GM19468 (cell line): ENCODE results near the gene ASIC3.
"Not testable (repeated sequence)": the region's sequence is repeated elsewhere in the genome, so short reads cannot be mapped to it uniquely, and the experiment has no call there.

Experiments used
- ATAC-seq: cut with Tn5 transposase; IDR thresholded peaks from one replicate; pipeline ENCODE4 v1.9.1; 2021; ENCODE audit warnings: mild to moderate bottlenecking, moderate library complexity, moderate number of reproducible peaks; ENCODE audit not compliant: unreplicated experiment; ENCODE audit errors: extremely low read depth

The ASIC3 gene

DNA sequence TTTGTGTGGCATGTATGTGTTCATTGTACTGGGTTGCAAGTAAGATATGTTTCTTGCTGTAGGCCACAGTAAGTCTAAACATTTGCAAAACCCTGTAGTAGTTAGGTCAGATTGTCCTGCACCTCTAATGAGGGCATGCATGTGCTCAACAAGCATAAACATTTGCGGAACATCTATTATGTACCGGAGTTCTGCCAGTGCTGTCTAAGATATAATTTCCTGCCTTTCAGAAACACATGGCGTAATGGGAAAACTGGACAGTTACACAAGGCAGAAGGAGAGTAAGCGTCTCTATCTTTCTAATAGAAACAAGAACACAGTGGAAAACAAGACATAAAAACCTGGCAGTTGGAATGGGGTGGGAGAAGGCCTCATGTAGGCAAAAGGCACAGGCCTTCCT is 17.3 kb upstream of the ASIC3 start:
- ATAC-seq = no peak

DNA sequence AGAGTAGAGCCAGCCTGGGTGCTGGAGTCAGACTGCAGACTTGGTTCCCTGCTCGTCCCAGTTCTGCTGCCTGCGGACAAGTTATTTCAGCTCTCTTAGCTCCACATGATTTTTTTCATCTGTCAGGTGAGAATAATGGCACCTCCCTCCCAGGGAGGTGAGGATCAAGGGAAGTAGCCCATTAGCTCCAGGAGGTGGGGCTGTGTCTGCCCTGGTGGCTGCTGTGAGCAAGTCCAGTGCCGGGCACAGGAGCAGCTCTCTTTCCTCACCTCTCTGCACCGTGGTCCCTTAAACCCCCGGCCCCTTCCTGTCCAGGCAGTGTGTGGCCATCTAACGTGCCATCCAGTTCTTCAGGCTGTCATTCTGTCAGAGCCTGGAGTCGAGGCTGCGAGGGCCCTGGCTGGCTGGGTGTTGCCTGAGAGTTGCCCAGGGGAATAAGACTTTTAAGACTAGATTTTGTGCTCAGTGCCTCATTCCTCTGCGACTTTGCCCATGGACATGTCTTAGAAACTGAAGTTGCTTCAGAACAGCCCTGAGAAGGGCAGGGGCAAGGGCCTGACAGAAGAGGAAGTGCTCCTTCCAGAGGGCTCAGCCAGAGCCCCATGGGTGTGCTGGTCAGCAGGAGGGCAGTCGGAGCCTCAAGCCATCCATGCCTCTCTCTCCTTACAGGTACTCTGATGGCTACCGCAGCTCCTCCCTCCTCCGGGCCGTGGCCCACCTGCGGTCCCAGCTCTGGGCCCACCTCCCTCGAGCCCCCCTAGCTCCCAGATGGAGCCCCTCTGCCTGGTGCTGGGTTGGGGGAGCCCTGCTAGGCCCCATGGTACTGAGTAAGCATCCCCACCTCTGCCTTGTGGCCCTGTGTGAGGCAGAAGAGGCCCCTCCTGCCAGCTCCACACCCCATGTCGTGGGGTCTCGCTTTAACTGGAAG is 15.1 kb upstream of the ASIC3 start:
- no peak for ATAC-seq

DNA sequence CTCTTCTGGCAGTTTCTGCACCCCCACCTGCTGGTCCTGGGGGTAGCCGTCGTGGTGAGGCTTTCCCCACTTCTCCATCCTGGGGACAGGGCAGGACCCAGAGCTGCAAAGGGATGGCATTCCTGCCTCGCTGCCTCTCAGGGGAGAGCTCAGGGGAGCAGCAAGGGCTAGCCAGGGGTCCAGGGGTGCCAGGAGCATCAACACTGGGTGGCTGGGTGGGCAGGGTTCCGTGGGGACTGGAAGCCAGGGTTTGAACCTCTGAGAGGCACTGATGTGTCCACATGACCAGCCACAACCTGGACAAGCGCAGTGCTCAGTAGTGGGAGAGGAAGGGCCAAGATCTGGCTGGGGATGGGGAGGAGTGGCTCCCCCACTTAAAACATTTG is 14.5 kb upstream of the ASIC3 start:
- ATAC-seq = no peak

DNA sequence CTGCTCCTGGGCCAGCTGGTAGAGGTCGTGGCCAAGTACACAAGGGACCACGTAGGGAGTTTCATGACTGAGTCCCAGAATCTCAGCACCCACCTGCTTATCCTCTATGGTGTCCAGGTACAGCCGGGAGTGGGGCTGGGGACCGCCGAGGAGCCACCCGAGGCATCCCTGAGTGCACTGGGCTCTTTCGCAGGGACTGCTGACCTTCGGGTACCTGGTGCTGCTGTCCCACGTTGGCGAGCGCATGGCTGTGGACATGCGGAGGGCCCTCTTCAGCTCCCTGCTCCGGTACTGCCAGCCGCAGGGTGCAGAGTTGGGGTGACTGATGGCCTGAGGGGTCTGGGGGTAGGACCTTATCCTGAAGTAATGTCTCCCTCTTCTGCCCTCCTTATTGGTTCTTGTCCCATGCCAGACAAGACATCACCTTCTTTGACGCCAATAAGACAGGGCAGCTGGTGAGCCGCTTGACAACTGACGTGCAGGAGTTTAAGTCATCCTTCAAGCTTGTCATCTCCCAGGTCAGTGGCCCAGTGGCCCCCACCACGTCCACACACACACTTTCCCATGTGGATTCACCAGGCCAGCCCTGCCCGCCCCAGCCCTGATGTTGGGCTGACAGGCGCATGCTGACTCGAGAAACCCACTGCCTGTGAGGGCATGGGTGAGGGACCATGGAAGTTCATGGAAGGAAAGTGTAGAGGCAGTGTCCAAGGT is 13.9 kb upstream of the ASIC3 start:
- no peak for ATAC-seq

DNA sequence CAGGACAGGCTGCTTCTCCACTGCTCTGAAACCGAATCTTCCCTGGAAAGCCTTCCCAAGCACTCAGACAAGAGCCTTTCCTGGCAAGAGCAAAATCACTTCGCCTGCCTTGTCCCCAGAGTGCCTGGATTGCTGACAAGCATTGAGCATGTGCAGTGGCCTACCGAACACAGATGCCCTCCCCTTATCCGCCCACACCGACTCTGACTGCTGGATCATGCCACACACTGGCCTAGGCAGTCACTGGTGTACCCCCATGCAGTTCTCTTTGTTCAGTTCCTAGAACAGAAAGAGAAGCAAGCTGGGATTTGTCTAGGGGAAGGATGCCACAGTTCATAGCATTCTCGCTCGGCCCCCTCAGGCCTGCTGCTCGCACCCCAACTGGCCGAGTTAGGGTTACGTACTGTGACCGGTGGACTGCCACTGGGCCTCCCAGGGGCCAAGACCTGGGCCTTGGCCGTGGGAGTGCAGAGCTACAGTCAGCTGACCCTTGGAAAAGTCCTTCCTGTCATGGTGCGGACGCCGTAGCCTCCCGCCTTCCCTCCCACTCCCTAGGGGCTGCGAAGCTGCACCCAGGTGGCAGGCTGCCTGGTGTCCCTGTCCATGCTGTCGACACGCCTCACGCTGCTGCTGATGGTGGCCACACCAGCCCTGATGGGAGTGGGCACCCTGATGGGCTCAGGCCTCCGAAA is 13.2 kb upstream of the ASIC3 start:
- ATAC-seq = no peak

DNA sequence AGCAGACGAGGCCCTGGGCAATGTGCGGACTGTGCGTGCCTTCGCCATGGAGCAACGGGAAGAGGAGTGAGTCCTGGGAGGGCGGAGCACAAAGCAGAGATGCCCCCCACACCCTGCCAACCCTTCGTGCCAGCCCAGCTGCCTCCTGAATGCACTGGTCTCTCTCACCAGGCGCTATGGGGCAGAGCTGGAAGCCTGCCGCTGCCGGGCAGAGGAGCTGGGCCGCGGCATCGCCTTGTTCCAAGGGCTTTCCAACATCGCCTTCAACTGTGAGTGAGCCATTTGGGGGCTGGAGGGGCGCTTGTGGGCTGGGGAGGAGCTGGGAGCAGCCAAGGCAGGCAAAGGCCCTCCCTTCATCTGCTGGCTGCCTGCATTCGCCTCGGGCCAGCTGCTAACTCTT is 12.4 kb upstream of the ASIC3 start:
- ATAC-seq = no peak

DNA sequence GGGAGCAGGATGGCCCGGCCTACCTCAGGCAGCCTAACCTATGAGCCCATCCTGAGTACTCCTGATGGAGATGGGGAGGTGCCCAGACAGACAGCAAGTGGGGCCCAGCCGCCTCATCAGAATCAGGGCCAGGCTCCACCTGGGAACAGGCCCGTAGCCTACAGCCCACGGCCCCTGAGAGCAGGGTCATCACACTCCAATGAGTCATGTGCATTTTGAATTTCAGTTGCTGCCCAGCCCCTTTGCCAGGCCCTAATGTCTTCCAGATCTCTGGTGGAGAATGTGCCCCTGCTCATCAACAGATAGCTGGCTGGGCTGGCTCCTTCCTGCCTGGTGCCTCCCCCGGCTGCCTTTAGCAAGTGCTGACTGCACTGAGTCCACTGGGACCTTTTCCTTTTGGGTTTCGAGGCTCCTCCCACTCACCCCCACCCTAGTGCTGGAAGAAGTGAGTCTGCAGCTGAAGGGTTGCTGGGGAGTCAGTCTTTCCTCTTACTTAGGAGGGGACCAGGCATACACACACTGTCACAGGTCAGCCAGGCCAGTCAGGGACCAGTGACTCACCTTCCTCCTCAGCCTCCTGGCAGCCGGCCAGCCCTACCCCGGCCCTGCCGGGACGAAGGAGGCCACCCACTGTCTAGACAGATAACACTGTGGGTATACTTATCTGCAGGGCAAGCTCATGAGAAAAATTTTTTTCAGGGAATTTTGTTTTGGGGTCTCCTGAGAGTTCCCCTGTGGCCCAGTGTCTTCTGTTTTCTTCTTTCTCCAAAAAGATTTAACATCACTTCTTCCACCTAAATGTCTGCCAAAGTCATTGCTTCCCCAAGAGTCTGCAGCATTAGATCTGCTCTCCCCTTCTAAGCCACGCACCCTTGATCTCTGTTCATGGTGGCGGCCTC is 9.1 kb upstream of the ASIC3 start:
- no peak for ATAC-seq

DNA sequence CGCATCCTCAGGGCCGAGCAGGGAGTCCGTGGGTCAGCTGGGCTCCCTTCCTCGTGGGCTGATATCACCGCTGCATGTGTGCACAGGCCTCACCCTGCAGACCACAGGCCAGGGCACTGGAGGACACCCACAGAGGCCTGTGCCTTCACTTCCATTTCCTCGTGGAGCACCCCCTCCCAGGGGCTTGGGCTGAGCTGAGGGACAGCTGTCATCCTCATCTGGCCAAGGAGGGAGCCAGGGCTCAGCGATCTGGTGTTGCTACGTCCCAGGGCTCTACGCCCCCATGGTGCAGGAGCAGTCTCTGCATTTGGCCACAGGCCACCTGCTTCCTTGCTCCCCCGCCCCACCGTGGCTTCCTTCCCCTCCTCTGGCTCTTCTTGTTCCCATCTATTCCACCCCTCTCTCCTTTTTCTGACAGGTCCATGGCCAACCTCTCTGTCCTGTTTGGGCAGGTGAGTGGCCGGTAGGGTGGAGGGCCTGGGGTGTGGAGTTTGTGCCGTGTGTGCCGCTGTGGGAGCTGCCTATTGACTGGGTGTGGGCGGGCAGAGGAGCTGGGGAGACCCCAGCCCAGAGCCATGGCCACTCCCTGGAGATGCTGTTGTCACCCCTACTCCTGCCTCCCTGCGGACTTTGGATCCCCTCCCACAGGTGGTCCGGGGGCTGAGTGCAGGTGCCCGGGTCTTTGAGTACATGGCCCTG is 8.3 kb upstream of the ASIC3 start:
- no peak for ATAC-seq

DNA sequence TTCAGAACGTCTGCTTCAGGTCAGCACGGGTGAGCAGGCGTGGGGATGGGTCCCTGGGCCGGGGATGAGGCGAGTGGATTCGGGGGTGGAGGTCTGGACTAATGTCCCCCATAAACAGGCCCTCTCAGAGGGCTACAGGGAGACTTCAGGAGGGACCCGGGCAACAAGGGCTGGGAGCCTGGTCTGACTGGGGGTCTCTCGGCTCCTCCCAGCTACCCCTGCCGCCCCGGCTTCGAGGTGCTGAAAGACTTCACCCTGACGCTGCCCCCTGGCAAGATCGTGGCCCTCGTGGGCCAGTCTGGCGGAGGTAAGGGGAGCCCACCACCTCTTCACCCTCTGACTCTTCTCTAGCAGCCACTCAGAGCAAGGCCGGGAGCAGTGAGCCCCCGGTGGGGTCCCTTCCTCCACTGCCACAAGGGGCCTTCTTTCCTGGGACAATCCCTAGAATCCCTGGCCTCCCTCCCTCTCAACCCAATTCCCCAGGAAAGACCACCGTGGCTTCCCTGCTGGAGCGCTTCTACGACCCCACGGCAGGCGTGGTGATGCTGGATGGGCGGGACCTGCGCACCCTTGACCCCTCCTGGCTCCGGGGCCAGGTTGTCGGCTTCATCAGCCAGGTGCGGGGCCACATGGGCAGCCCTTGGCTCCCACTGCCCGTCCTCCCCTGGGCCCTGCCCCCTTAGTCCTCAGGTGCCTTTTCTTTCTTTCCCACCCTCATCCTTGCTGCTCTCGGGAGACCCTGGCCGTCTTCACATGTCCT is 7.5 kb upstream of the ASIC3 start:
- no peak for ATAC-seq

DNA sequence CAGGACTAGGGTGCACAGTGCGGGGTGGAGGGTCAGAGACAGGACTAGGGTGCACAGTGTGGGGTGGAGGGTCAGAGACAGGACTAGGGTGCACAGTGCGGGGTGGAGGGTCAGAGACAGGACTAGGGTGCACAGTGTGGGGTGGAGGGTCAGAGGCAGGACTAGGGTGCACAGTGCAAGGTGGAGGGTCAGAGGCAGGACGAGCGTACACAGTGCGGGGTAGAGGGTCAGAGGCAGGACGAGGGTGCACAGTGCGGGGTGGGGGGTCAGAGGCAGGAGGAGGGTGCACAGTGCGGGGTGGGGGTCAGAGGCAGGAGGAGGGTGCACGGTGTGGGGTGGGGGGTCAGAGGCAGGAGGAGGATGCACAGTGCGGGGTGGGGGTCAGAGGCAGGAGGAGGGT is 4.9 kb upstream of the ASIC3 start:
- not testable (repeated sequence) for ATAC-seq

DNA sequence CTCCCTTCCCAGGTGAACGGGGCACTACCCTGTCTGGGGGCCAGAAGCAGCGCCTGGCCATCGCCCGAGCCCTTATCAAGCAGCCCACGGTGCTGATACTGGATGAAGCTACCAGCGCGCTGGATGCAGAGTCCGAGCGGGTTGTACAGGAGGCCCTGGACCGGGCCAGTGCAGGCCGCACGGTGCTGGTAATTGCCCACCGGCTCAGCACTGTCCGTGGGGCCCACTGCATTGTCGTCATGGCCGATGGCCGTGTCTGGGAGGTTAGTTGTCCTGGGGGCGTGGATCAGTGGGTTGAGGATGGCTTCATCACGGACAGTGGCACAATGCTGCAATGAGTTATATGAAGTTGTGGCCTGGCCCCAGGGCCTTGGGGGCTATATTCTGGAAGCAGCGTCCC is 4.4 kb upstream of the ASIC3 start:
- no peak for ATAC-seq

DNA sequence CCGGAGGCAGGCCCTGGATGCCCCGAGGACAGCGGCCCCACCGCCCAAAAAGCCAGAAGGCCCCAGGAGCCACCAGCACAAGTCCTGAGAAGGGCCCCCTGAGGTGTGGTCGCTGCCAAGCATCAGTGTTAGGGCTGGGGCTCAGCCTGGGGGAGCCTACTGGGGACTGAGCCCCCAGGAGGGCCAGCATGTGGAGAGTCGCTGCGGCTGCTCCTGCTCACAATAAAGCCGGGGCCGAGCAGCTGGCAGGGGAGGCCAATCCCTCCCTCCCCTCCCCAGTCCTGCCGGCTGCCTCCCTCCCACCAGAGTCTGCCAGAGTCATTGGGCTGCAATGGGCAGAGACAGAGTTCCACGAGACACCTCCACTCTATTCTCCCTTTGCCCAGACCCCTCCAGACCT is 3.1 kb upstream of the ASIC3 start:
- ATAC-seq = no peak

DNA sequence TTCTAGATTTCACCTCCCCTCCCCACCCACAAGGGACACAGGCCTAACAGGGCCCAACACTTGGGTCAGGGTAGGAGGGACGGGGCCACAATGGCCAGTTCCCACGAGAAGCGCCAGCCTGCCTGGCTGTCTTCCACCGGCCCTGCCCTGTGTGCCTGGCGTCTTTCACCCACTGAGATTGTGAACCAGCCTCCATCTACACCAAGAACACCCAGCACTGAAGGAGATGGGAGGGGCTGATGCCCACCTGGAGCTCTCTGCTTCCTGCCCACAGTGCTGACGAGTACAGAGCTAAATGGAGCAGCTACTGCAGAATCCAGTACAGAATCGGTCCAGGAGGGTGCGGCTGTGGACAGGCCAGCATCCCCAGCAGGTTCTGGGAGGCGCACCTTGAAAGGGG is 2.4 kb upstream of the ASIC3 start:
- ATAC-seq = no peak

DNA sequence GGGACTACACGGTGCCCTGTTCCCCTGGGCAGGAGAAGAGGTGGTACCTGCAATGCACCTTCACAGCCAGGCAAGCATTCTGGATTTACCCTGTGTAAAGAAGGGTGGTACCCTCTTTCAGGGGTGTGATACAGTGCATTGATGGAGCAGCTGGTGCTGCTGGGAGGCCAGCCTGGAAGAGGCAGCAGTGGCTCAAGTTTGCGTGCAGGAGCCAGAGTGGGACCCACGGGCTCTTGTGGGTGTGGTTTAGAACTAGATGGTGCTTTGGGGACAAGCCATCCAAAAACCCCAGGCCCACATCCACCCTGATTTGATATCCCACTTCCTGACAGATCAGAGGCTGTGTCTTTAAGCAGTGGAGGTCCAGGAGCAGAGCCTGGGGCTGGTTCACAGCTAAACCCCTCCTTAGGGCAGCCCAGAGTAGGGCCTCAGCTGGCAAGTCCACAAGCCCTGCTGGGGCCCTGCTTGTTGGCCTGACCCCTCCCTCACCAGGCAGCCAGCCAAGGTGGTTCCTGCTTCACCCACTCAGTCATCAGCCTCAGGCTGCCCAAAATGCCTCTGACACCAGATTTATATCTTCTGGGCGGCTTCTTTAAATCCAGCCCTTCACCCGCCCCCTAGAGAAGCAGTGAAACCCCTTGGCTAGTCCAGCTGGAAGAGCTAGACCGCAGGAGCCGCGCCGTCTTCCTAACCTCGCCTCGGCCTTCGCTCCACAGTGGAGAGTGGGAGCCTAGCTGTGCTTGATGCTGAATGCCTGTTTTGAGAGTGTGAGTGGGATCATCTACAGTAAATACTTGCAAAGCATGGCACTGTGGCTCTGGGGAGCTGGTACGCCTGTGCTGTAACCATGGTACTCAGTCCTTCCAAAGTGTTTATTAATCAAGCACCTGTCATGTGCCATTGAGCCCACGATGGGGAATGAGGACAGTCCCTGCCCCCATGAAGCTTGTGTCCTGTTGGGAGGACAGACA is 1.4 kb upstream of the ASIC3 start:
- no peak for ATAC-seq

DNA sequence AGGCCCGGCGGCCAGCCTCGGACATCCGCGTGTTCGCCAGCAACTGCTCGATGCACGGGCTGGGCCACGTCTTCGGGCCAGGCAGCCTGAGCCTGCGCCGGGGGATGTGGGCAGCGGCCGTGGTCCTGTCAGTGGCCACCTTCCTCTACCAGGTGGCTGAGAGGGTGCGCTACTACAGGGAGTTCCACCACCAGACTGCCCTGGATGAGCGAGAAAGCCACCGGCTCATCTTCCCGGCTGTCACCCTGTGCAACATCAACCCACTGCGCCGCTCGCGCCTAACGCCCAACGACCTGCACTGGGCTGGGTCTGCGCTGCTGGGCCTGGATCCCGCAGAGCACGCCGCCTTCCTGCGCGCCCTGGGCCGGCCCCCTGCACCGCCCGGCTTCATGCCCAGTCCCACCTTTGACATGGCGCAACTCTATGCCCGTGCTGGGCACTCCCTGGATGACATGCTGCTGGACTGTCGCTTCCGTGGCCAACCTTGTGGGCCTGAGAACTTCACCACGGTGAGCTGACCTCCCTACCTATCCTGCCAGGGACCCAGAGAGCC is 656 bp downstream of the ASIC3 start:
- no peak for ATAC-seq

DNA sequence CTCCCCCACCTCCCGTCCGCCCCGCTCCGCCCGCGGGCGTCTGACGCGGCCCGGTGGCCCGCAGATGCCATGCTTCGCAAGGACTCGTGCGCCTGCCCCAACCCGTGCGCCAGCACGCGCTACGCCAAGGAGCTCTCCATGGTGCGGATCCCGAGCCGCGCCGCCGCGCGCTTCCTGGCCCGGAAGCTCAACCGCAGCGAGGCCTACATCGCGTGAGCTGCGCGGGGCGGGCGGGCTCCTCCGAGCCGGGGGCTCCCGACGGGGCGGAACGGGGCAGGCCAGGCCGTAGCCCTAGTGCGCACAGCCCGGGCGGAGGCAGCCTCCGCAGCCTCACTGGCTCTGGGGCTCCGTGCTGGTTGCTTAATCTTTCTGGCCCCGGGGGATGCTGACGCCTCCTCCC is 2.8 kb downstream of the ASIC3 start:
- ATAC-seq = no peak

DNA sequence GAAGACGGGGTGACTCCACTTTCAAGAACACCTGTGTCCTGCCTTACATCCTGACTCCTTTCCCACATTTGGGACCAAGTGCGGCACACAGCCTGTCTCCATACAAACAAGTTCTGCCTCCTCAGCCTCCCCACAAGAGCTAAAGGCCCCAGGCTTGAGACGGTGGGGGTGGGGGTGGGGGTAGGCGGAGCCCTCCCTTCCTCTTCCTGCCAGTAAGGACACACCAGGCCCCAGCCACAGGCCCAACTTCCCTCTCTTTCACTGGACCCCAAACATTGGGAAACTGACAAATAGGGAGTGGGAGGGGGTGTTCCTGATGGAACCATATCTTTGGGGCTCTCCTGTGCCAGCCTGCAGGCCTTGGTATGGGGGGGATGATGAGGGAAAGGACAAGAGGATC is 4.8 kb downstream of the ASIC3 start:
- ATAC-seq = no peak
